Endodermal cell (in vitro differentiated cells): ENCODE data around the gene MDFIC2. TPM values are rescaled to one million over a fixed set of nuclear protein-coding genes. Genes with fewer than 3 reads are reported as not detected.

Experiments used
- DNase-seq: peaks from one replicate; pipeline ENCODE4 v3.0.0-alpha.2; 2017
- H3K27ac ChIP-seq: 2 replicates; pipeline ENCODE4 v1.5.1; 2013; ENCODE audit warnings: mild to moderate bottlenecking, low read depth, low read length, moderate library complexity
- H3K27me3 ChIP-seq: 2 replicates; pipeline ENCODE4 v1.6.1; 2013; ENCODE audit warnings: mild to moderate bottlenecking, low read length, moderate library complexity; ENCODE audit not compliant: insufficient read depth, control insufficient read depth, poor library complexity, severe bottlenecking
- H3K36me3 ChIP-seq: 2 replicates; pipeline ENCODE4 v1.7.0; 2013; ENCODE audit warnings: mild to moderate bottlenecking, low read length, moderate library complexity; ENCODE audit not compliant: control insufficient read depth, insufficient read depth
- H3K4me1 ChIP-seq: one replicate; pipeline ENCODE4 v1.7.0; 2013; ENCODE audit warnings: low read length; ENCODE audit not compliant: control insufficient read depth, insufficient read depth
- H3K4me3 ChIP-seq: 2 replicates; pipeline ENCODE4 v1.5.1; 2013; ENCODE audit warnings: mild to moderate bottlenecking, low read length, moderate library complexity
- H3K9ac ChIP-seq: 2 replicates; pipeline ENCODE4 v1.6.1; 2013; ENCODE audit warnings: mild to moderate bottlenecking, low read length, moderate library complexity; ENCODE audit not compliant: poor library complexity, severe bottlenecking; ENCODE audit errors: extremely low read depth
- H3K9me3 ChIP-seq: 2 replicates; pipeline ENCODE4 v1.6.1; 2013; ENCODE audit warnings: mild to moderate bottlenecking, low read length, moderate library complexity; ENCODE audit not compliant: control insufficient read depth
- H3K27ac Mint-ChIP-seq: 2 replicates; pipeline ENCODE4 v1.8.0; 2020; ENCODE audit warnings: mixed read lengths
- H3K27me3 Mint-ChIP-seq: 2 replicates; pipeline ENCODE4 v1.8.0; 2021; ENCODE audit warnings: mild to moderate bottlenecking, mixed read lengths; ENCODE audit not compliant: insufficient read depth
- H3K36me3 Mint-ChIP-seq: 2 replicates; pipeline ENCODE4 v1.8.0; 2020; ENCODE audit warnings: low read depth, mixed read lengths
- H3K4me1 Mint-ChIP-seq: 2 replicates; pipeline ENCODE4 v1.8.0; 2020; ENCODE audit warnings: mixed read lengths
- H3K4me3 Mint-ChIP-seq: 2 replicates; pipeline ENCODE4 v1.8.0; 2020; ENCODE audit warnings: mild to moderate bottlenecking, moderate library complexity, mixed read lengths
- H3K9me3 Mint-ChIP-seq: 2 replicates; pipeline ENCODE4 v1.8.0; 2020; ENCODE audit warnings: mild to moderate bottlenecking, mixed read lengths
- CTCF ChIP-seq: fragments of 200-600 bp; sonication (generic); conservative IDR thresholded peaks from 2 replicates; pipeline ENCODE4 v1.5.0; 2021; ENCODE audit warnings: antibody characterized with exemption, mild to moderate bottlenecking
- WGBS, 2 experiments: methylation state at CpG; one replicate each; pipeline versions ENCODE4 v1.1.5 to v1.1.7; 2013; ENCODE audit warnings: missing lambda C conversion rate in 2 of 2, mixed read lengths in 1 of 2; ENCODE audit not compliant: insufficient coverage in 1 of 2, insufficient read length in 1 of 2; 5-methylcytosine and 5-hydroxymethylcytosine counted together
- total RNA-seq, 2 donors: library from RNA; stranded (reverse); fragmentation: NEBNext Ultra II Directional in 1 of 2; extraction: Animal tissue kit (Norgen Biotek cat#: 25700) in 1 of 2; gene quantifications; 2 replicates in 1 of 2; 3 replicates in 1 of 2; pipeline ENCODE4 v1.2.1, GENCODE V29; 2021

The MDFIC2 gene
- total RNA-seq, 2 donors from 2014 or later: not detected

GRCh38 chr3:70201975-70202374, 110.5 kb downstream of the MDFIC2 start:
- no peak for TF ChIP-seq CTCF
- DNase-seq: no peak
- Histone ChIP-seq H3K4me1 (no peaks in the 10 kb centered on the region), H3K9me3 (no peaks in the 10 kb centered on the region), H3K9ac (no peak overlapping the region), H3K4me3 (no peak overlapping the region), H3K27me3 (no peaks in the 10 kb centered on the region), H3K36me3 (no peaks in the 10 kb centered on the region), H3K27ac (no peak overlapping the region)
- Mint-ChIP-seq H3K9me3 (no peaks in the 10 kb centered on the region), H3K36me3 (no peaks in the 10 kb centered on the region), H3K27ac (no peak overlapping the region), H3K4me1 (peaks cover 3% of the 10 kb centered on the region), H3K4me3 (no peak overlapping the region), H3K27me3 (no peaks in the 10 kb centered on the region)

- no peaks in the 10 kb centered on the region for H3K27me3 ChIP-seq
- DNase-seq: no peak
- H3K4me1 ChIP-seq: no peaks in the 10 kb centered on the region
- Mint-ChIP-seq H3K27ac (no peak overlapping the region), H3K36me3 (no peaks in the 10 kb centered on the region), H3K9me3 (no peaks in the 10 kb centered on the region), H3K27me3 (no peaks in the 10 kb centered on the region), H3K4me1 (no peaks in the 10 kb centered on the region), H3K4me3 (no peak overlapping the region)
- H3K4me3 ChIP-seq: no peak overlapping the region
- no peak for TF ChIP-seq CTCF
- H3K9ac ChIP-seq: no peak overlapping the region
- no peaks in the 10 kb centered on the region for H3K36me3 ChIP-seq
- H3K9me3 ChIP-seq: no peaks in the 10 kb centered on the region
- no peak overlapping the region for H3K27ac ChIP-seq
Observed at GRCh38 chr3:70189884-70190473, 122.5 kb downstream of the MDFIC2 start.

- no peak overlapping the region for H3K27ac Mint-ChIP-seq
- TF ChIP-seq CTCF: no peak
- peaks cover 10% of the 10 kb centered on the region for H3K27me3 Mint-ChIP-seq
Observed at GRCh38 chr3:70186221-70186620, 126.2 kb downstream of the MDFIC2 start.

More at GRCh38 chr3:70186221-70186620, 126.2 kb downstream of the MDFIC2 start:
- Mint-ChIP-seq H3K9me3 (no peaks in the 10 kb centered on the region), H3K36me3 (no peaks in the 10 kb centered on the region), H3K4me3 (no peak overlapping the region), H3K4me1 (peaks cover 26% of the 10 kb centered on the region)
- H3K4me1 ChIP-seq: no peaks in the 10 kb centered on the region
- H3K27me3 ChIP-seq: no peaks in the 10 kb centered on the region
- WGBS, 2 experiments: 94% methylated on average over 2 of the region's 2 CpGs; no CpG with 5 or more reads in 1 of the 2 experiments
- H3K9ac ChIP-seq: no peak overlapping the region
- H3K36me3 ChIP-seq: no peaks in the 10 kb centered on the region
- no peak overlapping the region for H3K4me3 ChIP-seq
- DNase-seq: no peak
- H3K27ac ChIP-seq: no peak overlapping the region
- no peaks in the 10 kb centered on the region for H3K9me3 ChIP-seq
